Activated naive CD4-positive, alpha-beta T cell treated with Interleukin-2 at 50 U/mL for 16 hours (primary cell): Measurements from ENCODE around the gene TNFRSF17.

ENCODE experiments used
- DNase-seq: peaks from one replicate; pipeline ENCODE4 v3.0.0-alpha.2; 2020

TNFRSF17 gene

DNA sequence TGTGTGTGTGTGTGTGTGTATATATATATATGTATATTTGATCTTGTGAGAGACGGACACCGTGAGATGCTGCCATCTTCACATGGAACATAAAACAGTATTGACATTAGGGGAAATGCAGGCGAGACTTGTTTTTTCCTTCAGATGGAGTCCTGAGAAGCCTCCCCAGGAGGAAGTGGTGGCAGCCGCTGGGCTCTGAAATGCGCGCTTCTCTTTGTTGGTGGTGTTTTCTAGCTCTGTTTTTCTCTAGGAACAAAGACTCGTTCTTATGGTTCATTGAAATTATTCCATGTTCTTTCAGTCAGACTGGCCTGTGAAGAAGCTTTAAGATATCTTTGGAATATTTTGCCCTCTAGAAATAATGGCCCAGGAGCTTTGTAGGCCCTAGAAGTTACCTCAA is 44.5 kb downstream of the TNFRSF17 start:
- no peak for DNase-seq

- DNase-seq: no peak
Measured at GRCh38 chr16:12009922-12010321, 44.9 kb downstream of the TNFRSF17 start.

DNA sequence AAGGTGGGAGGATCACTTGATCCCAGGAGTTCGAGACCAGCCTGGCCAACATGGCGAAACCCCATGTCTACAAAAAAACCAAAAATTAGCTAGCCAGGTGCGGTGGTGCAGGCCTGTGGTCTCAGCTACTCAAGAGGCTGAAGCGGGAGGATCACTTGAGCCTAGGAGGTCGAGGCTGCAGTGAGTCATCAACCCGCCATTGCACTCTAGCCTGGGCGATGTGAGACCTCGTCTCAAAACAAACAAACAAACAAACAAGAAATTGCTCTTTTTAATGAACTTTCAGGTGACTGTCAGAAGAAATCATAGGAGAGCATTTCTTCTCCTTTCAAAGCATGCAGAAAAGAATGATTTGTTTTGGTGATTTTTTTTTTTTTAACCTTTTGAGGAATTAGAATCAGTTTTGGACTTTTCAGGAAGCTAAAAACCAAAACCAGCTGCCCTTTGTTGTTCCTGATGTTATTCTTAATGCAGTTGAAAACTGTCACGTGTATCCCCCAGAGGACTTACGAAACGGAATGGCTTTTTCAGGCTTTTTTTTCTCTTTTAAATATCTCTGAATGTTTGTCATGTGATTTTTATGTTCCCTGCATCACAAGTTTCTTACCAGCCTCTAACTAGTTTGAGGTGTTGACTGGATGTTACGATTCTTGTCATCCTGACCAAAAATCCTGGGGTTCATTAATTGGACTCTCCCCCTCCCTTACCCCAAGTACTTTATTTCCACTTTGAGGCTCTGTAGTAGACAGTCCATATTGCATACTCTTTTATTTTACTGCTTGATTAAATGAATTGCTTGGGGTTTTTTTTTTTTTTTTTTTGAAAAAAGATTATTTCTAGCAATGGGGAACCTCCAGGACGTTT is 45.6 kb downstream of the TNFRSF17 start:
- DNase-seq: no peak

GRCh38 chr16:12011565-12011964 is 46.6 kb downstream of the TNFRSF17 start:
- DNase-seq: no peak

GRCh38 chr16:12016291-12016947 is 51.4 kb downstream of the TNFRSF17 start:
- DNase-seq: no peak

- DNase-seq: no peak
Measured at GRCh38 chr16:12017558-12017957, 52.5 kb downstream of the TNFRSF17 start.
